Fibroblast of skin of right quadriceps (primary cell): ENCODE data around the gene CREB5.

ENCODE experiments used
- DNase-seq: peaks from one replicate; pipeline ENCODE4 v3.0.0-alpha.2; 2013

Gene CREB5

GRCh38 chr7:28407651-28408050, 4.7 kb upstream of the CREB5 start:
- DNase-seq: peak; percentile 69

GRCh38 chr7:28408105-28408959, 4.0 kb upstream of the CREB5 start:
- DNase-seq: no peak

GRCh38 chr7:28408960-28409715, 3.2 kb upstream of the CREB5 start:
- peak; percentile 97 for DNase-seq

- peak; percentile 39 for DNase-seq
These were observed 2.3 kb upstream of the CREB5 start for GRCh38 chr7:28409716-28410627.

GRCh38 chr7:28410628-28411531, 1.4 kb upstream of the CREB5 start:
- peak; percentile 65 for DNase-seq

- no peak for DNase-seq
These were observed 693 bp downstream of the CREB5 start for GRCh38 chr7:28413011-28413410.

GRCh38 chr7:28414453-28414852, 2.1 kb downstream of the CREB5 start:
- DNase-seq: no peak

GRCh38 chr7:28417321-28417940, 5.1 kb downstream of the CREB5 start:
- DNase-seq: no peak

- DNase-seq: no peak
These were observed 6.0 kb downstream of the CREB5 start for GRCh38 chr7:28418311-28418710.

- DNase-seq: no peak
These were observed 6.6 kb downstream of the CREB5 start for GRCh38 chr7:28418966-28419365.

- DNase-seq: peak; percentile 82
These were observed 7.4 kb downstream of the CREB5 start for GRCh38 chr7:28419716-28420115.

- no peak for DNase-seq
These were observed 10.8 kb downstream of the CREB5 start for GRCh38 chr7:28423112-28423511.

GRCh38 chr7:28423918-28424514, 11.7 kb downstream of the CREB5 start:
- no peak for DNase-seq

GRCh38 chr7:28425496-28425895, 13.2 kb downstream of the CREB5 start:
- no peak for DNase-seq

GRCh38 chr7:28427236-28427635, 14.9 kb downstream of the CREB5 start:
- DNase-seq: no peak

- DNase-seq: no peak
These were observed 18.3 kb downstream of the CREB5 start for GRCh38 chr7:28430616-28431015.

GRCh38 chr7:28432105-28432504, 19.8 kb downstream of the CREB5 start:
- no peak for DNase-seq

GRCh38 chr7:28433039-28433438, 20.7 kb downstream of the CREB5 start:
- DNase-seq: no peak

- DNase-seq: peak; percentile 61
These were observed 21.4 kb downstream of the CREB5 start for GRCh38 chr7:28433699-28434219.

GRCh38 chr7:28434510-28434909, 22.2 kb downstream of the CREB5 start:
- DNase-seq: no peak

GRCh38 chr7:28435152-28435551, 22.8 kb downstream of the CREB5 start:
- DNase-seq: no peak
